HepG2 (cell line): ENCODE data around the gene MFSD2B. TPM values are rescaled to one million over a fixed set of nuclear protein-coding genes. Genes with fewer than 3 reads are reported as not detected.
A peak's percentile ranks its signal among the peaks of the same experiment; 100 is the strongest.

Experiments
- ATAC-seq: fragments of 200-7000 bp; cut with Tn5 transposase; 3 replicates; pipeline ENCODE4 v1.9.1; 2020; ENCODE audit warnings: mild to moderate bottlenecking, moderate library complexity
- Bru-seq: library from RNA; stranded (reverse); fragments of 400-500 nt; gene quantifications from one replicate; lab custom pipeline; 2021; lab: Mats Ljungman, UMichigan
- BruChase-seq, 2 experiments: library from RNA; stranded (reverse); fragments of 400-500 nt; gene quantifications; one replicate each; lab custom pipeline; 2021; lab: Mats Ljungman, UMichigan
- BruUV-seq: library from RNA; stranded (reverse); fragments of 400-500 nt; replicated peaks from 2 replicates; lab custom pipeline; 2021; lab: Mats Ljungman, UMichigan
- CTCF ChIA-PET: fragments of 300-600 bp; formaldehyde crosslinking; extraction: SDS; loops from one replicate; lab custom pipeline; 2021; ENCODE audit warnings: low total read pairs, inconsistent platforms, low intra/inter-chr PET ratio; lab: Yijun Ruan, JAX
- POLR2A ChIA-PET: fragments of 350-600 bp; sonication (Branson Sonifier 250); formaldehyde crosslinking; loops from one replicate; lab custom pipeline; 2020; ENCODE audit warnings: antibody characterized with exemption, inconsistent platforms; lab: Yijun Ruan, JAX
- DNase-seq: peaks from one replicate; pipeline ENCODE4 v3.0.0-alpha.2; 2015; ENCODE audit warnings: low spot score
- FAIRE-seq: peaks from 3 replicates; lab custom pipeline; 2011; peaks lifted over from hg19 to GRCh38; lab: Jason Lieb, UNC
- H2AFZ ChIP-seq: one replicate; pipeline ENCODE4 v1.6.1; 2011; ENCODE audit warnings: low read length, inconsistent platforms
- H3K27ac ChIP-seq: fragments of 300-600 bp; 3 replicates; pipeline ENCODE4 v1.8.0; 2011; ENCODE audit warnings: mixed run types, mild to moderate bottlenecking, mixed read lengths, low read length, inconsistent platforms; ENCODE audit not compliant: insufficient read depth; ENCODE audit errors: extremely low read length
- H3K27me3 ChIP-seq, 2 experiments: fragments of 200-600 bp in 1 of 2; 2 replicates in 1 of 2; 3 replicates in 1 of 2; pipeline versions ENCODE4 v1.6.0 to v1.8.0; 2011; ENCODE audit warnings: low read length in 2 of 2, mild to moderate bottlenecking in 2 of 2, moderate library complexity in 2 of 2, inconsistent platforms in 1 of 2; ENCODE audit not compliant: insufficient read depth in 2 of 2, control insufficient read depth in 1 of 2
- H3K36me3 ChIP-seq, 2 experiments: fragments of 200-600 bp in 1 of 2; replicated peaks in 1 of 2; 2 replicates in 1 of 2; 3 replicates in 1 of 2; pipeline versions ENCODE4 v1.5.1 to v1.8.0; 2011; ENCODE audit warnings: low read length in 2 of 2, inconsistent platforms in 1 of 2; ENCODE audit not compliant: insufficient read depth in 2 of 2, control insufficient read depth in 1 of 2
- H3K4me1 ChIP-seq: 2 replicates; pipeline ENCODE4 v1.5.1; 2012; ENCODE audit warnings: low read length, inconsistent platforms; ENCODE audit not compliant: insufficient read depth
- H3K4me2 ChIP-seq: 2 replicates; pipeline ENCODE4 v1.6.0; 2011; ENCODE audit warnings: low read depth, low read length, inconsistent platforms
- H3K4me3 ChIP-seq, 3 experiments: fragments of 200-600 bp in 1 of 3; sonication (generic), shearing (Covaris generic) in 1 of 3; replicated peaks in 1 of 3; 2 replicates each; pipeline ENCODE4 v1.5.1; 2011 to 2016; ENCODE audit warnings: low read length in 3 of 3, inconsistent platforms in 2 of 3, low read depth in 2 of 3, mild to moderate bottlenecking in 2 of 3, control low read depth in 1 of 3, mixed read lengths in 1 of 3; ENCODE audit not compliant: insufficient read depth in 1 of 3
- H3K79me2 ChIP-seq: one replicate; pipeline ENCODE4 v1.6.1; 2011; ENCODE audit warnings: low read length, inconsistent platforms; ENCODE audit not compliant: insufficient read depth
- H3K9ac ChIP-seq: 2 replicates; pipeline ENCODE4 v1.6.0; 2011; ENCODE audit warnings: mild to moderate bottlenecking, low read depth, low read length, inconsistent platforms; ENCODE audit not compliant: insufficient read depth
- H3K9me3 ChIP-seq: 2 replicates; pipeline ENCODE4 v1.5.1; 2012; ENCODE audit warnings: mild to moderate bottlenecking, low read length
- H4K20me1 ChIP-seq: 2 replicates; pipeline ENCODE4 v1.6.0; 2011; ENCODE audit warnings: inconsistent platforms, mild to moderate bottlenecking, low read length, moderate library complexity; ENCODE audit not compliant: insufficient read depth
- AGO2 ChIP-seq: fragments of 200-400 bp; formaldehyde crosslinking; optimal IDR thresholded peaks from 2 replicates; pipeline ENCODE3; 2017; ENCODE audit warnings: mild to moderate bottlenecking, low read depth, low read length, moderate library complexity
- ARNT ChIP-seq: fragments of 450-650 bp; IDR thresholded peaks from 2 replicates; pipeline ENCODE4 v1.6.1; 2017
- CEBPB ChIP-seq: IDR thresholded peaks from 2 replicates; pipeline ENCODE4 v1.6.1; 2011; ENCODE audit warnings: low read depth, low read length, improper control_type of control experiment, borderline replicate concordance
- GABPB1 ChIP-seq: IDR thresholded peaks from 2 replicates; pipeline ENCODE4 v1.6.1; 2016; ENCODE audit warnings: mild to moderate bottlenecking, missing genetic modification reagents, moderate library complexity, missing compliant biosample characterization
- KLF13 ChIP-seq: sonication (generic); formaldehyde crosslinking; IDR thresholded peaks from 2 replicates; pipeline ENCODE4 v1.4.0; 2020; ENCODE audit warnings: mild to moderate bottlenecking, missing genetic modification reagents
- PHF8 ChIP-seq: sonication (generic); formaldehyde crosslinking; IDR thresholded peaks from 2 replicates; pipeline ENCODE4 v1.5.0; 2020; ENCODE audit warnings: missing genetic modification reagents
- RBM39 ChIP-seq: fragments of 200-400 bp; formaldehyde crosslinking; IDR thresholded peaks from one replicate; pipeline ENCODE4 v1.6.1; 2018; ENCODE audit warnings: antibody characterized with exemption, mild to moderate bottlenecking, low read depth, low read length; ENCODE audit not compliant: poor library complexity, severe bottlenecking
- SP1 ChIP-seq, 2 experiments: fragments of 450-650 bp in 1 of 2; sonication (generic) in 1 of 2; formaldehyde crosslinking in 1 of 2; IDR thresholded peaks; 2 replicates each; pipeline versions ENCODE4 v1.4.0 to v1.6.1; 2016 to 2020; ENCODE audit warnings: missing genetic modification reagents in 1 of 2
- SSRP1 ChIP-seq: IDR thresholded peaks from 2 replicates; pipeline ENCODE4 v1.6.1; 2016; ENCODE audit warnings: control low read depth
- ZKSCAN8 ChIP-seq: IDR thresholded peaks from 2 replicates; pipeline ENCODE4 v1.6.1; 2016; ENCODE audit warnings: borderline replicate concordance, missing genetic modification reagents, missing compliant biosample characterization
- ZNF7 ChIP-seq: IDR thresholded peaks from 2 replicates; pipeline ENCODE4 v1.6.1; 2016; ENCODE audit warnings: missing biosample characterization, missing genetic modification reagents
- ZNF749 ChIP-seq: sonication (generic); formaldehyde crosslinking; IDR thresholded peaks from 2 replicates; pipeline ENCODE4 v1.8.0; 2022; ENCODE audit warnings: mild to moderate bottlenecking, missing genetic modification reagents, moderate library complexity, borderline replicate concordance
- ZNF777 ChIP-seq: sonication (generic); formaldehyde crosslinking; IDR thresholded peaks from 2 replicates; pipeline ENCODE4 v1.4.0; 2020; ENCODE audit warnings: missing genetic modification reagents
- WGBS: methylation state at CpG from one replicate; pipeline ENCODE4 v1.1.6; 2017; ENCODE audit warnings: low lambda C conversion rate; 5-methylcytosine and 5-hydroxymethylcytosine counted together
- in situ Hi-C: cut with HindIII; loops from 2 replicates; pipeline ENCODE4 v1.10.0; 2017; ENCODE audit warnings: low pct_unique_long_range_greater_than_20kb; ENCODE audit not compliant: extremely low pct_ligation_motif_present
- intact Hi-C: fragments of 100-400 bp; cut with micrococcal nuclease; formaldehyde crosslinking; loops from one replicate; pipeline ENCODE4 v1.10.0; 2022; ENCODE audit not compliant: unreplicated experiment
- long read RNA-seq, 2 experiments: library from RNA in 1 of 2; library from polyadenylated mRNA in 1 of 2; stranded (forward) in 1 of 2; unstranded in 1 of 2; transcript quantifications; one replicate each; pipeline ENCODE4 v2.0.0, GENCODE V29; 2019 to 2022
- polyA minus RNA-seq, 3 experiments: library from RNA; depleted of rRNA, polyadenylated mRNA; stranded (reverse); fragments of >200 nt; gene quantifications; 2 replicates each; pipeline ENCODE4 v1.2.3, GENCODE V29; 2011; ENCODE audit warnings: low replicate concordance in 1 of 3
- polyA plus RNA-seq, 8 experiments: library from polyadenylated mRNA; depleted of rRNA in 3 of 8; stranded (reverse) in 7 of 8; unstranded in 1 of 8; fragments of >200 nt; fragmentation: Illumina TruSeq in 4 of 8; extraction: Trizol in 4 of 8; gene quantifications; 2 replicates each; pipeline versions ENCODE4 v1.2.1 to v1.2.3, GENCODE V29; 2011 to 2016; ENCODE audit warnings: low read depth in 4 of 8, missing spikeins in 1 of 8, mixed read lengths in 1 of 8; ENCODE audit not compliant: insufficient read depth in 1 of 8
- total RNA-seq, 5 experiments: library from RNA; depleted of rRNA; stranded (reverse); fragments of >200 nt; fragmentation: Illumina TruSeq; extraction: Trizol; gene quantifications; 2 replicates each; pipeline ENCODE4 v1.2.3, GENCODE V29; 2016; ENCODE audit warnings: low read depth in 1 of 5

MFSD2B gene, protein sequence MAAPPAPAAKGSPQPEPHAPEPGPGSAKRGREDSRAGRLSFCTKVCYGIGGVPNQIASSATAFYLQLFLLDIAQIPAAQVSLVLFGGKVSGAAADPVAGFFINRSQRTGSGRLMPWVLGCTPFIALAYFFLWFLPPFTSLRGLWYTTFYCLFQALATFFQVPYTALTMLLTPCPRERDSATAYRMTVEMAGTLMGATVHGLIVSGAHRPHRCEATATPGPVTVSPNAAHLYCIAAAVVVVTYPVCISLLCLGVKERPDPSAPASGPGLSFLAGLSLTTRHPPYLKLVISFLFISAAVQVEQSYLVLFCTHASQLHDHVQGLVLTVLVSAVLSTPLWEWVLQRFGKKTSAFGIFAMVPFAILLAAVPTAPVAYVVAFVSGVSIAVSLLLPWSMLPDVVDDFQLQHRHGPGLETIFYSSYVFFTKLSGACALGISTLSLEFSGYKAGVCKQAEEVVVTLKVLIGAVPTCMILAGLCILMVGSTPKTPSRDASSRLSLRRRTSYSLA
- total RNA-seq (2016; rRNA removed; fragmentation: Illumina TruSeq; extraction: Trizol), result 0.48 and 0.93 TPM in 2 replicates
- total RNA-seq (2016; cell fraction: cytosol; rRNA removed; fragmentation: Illumina TruSeq; extraction: Trizol; ENCODE audit: low read depth), result 0.10 and 0.26 TPM in 2 replicates
- total RNA-seq (2016; cell fraction: insoluble cytoplasmic fraction; rRNA removed; fragmentation: Illumina TruSeq; extraction: Trizol), result 0.45 and 0.68 TPM in 2 replicates
- total RNA-seq (2016; cell fraction: membrane; rRNA removed; fragmentation: Illumina TruSeq; extraction: Trizol), result 0.59 and 1.2 TPM in 2 replicates
- total RNA-seq (2016; cell fraction: nucleus; rRNA removed; fragmentation: Illumina TruSeq; extraction: Trizol), result 0.38 and 0.53 TPM in 2 replicates
- polyA plus RNA-seq (2011; rRNA removed), result 0.07 and 0.21 TPM in 2 replicates
- 0.15 TPM in 1 of 2 replicates, not detected in the other for polyA plus RNA-seq (2011; cell fraction: cytosol; rRNA removed)
- 0.26 and 0.66 TPM in 2 replicates for polyA plus RNA-seq (2011; cell fraction: nucleus; rRNA removed)
- polyA plus RNA-seq (2012), result 0.05 and 0.19 TPM in 2 replicates
- 0.68 and 1.1 TPM in 2 replicates for polyA plus RNA-seq (2016; cell fraction: cytosol; fragmentation: Illumina TruSeq; extraction: Trizol; ENCODE audit: low read depth)
- 0.44 and 0.75 TPM in 2 replicates for polyA plus RNA-seq (2016; cell fraction: insoluble cytoplasmic fraction; fragmentation: Illumina TruSeq; extraction: Trizol; ENCODE audit: low read depth)
- 1.1 and 1.6 TPM in 2 replicates for polyA plus RNA-seq (2016; cell fraction: membrane; fragmentation: Illumina TruSeq; extraction: Trizol; ENCODE audit: low read depth)
- 1.1 TPM in 2 replicates for polyA plus RNA-seq (2016; cell fraction: nucleus; fragmentation: Illumina TruSeq; extraction: Trizol; ENCODE audit: insufficient read depth, low read depth)
- polyA minus RNA-seq (2011; rRNA and poly(A)+ RNA removed; ENCODE audit: low replicate concordance), result 0.16 and 1.1 TPM in 2 replicates
- not detected in 2 replicates for polyA minus RNA-seq (2011; cell fraction: cytosol; rRNA and poly(A)+ RNA removed)
- 0.52 and 0.87 TPM in 2 replicates for polyA minus RNA-seq (2011; cell fraction: nucleus; rRNA and poly(A)+ RNA removed)
- Bru-seq, nascent RNA, result percentile 38 among the genes with signal in this experiment
- percentile 44 among the genes with signal in this experiment for BruChase-seq, experiment 1, labeled RNA remaining after a 6-hour chase
- BruChase-seq, experiment 2, labeled RNA remaining after a 2-hour chase, result percentile 48 among the genes with signal in this experiment
- long read RNA-seq, experiment 1, partial matches to known transcripts, result 1 of 1 reads
- long read RNA-seq, experiment 1, other reads (novel, unspliced or antisense), result 0 of 1 reads
- long read RNA-seq, experiment 2, partial matches to known transcripts, result 2 of 2 reads
- long read RNA-seq, experiment 2, other reads (novel, unspliced or antisense), result 0 of 2 reads

DNA sequence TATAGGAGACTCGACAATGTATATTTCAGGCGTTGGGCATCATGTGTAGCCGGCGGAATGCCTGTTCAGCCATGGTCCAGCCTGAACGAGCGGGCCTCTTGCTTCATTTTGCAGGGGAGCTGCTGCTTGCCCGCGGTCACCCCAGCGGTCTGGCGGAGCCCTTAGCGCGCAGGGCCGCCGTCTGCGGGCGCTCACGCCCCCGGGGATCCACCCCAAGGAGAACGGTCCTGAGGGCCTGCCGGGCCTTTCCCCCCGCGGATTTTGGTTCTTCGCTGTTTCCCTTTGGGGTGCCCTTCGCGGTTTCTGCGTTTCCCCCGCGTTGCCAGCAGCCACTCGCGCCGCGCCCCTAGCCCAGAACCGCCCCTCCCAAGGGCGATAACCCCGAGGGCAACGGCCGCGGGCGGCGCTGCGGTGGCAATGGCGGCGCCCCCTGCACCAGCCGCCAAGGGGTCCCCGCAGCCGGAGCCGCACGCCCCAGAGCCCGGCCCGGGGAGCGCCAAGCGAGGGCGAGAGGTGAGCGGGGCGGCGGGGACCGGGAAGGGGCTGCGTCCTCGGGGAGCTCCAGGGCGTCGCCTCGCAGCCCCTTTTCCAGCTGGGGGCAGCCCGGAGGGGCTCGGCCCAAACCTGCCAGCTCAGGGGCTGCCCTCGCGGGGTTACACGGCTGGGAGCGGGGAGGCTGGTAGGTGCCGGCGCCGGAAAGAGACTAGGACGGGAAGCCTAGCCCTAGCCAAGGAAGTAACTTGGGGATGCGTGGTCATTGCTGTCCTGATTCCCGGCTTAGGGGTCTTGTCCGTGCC is at the start of gene MFSD2B:
TSS of gene MFSD2B (plus strand) at position 406 of the 797 bp plus-strand sequence. CDS start at position 418, 12 bp downstream.
- peak within 1 kb of the TSS; percentile 73 for H3K4me2 ChIP-seq
- no peak within 1 kb of the TSS for H3K27ac ChIP-seq
- ATAC-seq (peak; percentile 54), DNase-seq (no peak), FAIRE-seq (no peak)
- 75% methylated on average over 72 of the region's 75 CpGs for WGBS
- peaks cover 36% of the 10 kb centered on the region for H3K4me1 ChIP-seq
- H3K9ac ChIP-seq, result peak within 1 kb of the TSS; percentile 3; the same call in 1 of the 2 replicates
- intact Hi-C loops (no loop called here), in situ Hi-C loops (no loop called here)
- CTCF ChIA-PET, result interaction anchor here (0.7 kb wide), 1 partner anchor 168 kb away, joined by 3 read pairs; no protein-coding TSS in a partner anchor
- no peaks in the 10 kb centered on the region for H3K79me2 ChIP-seq
- no peak within 1 kb of the TSS for H2AFZ ChIP-seq
- no TSS peak for BruUV-seq
- H3K9me3 ChIP-seq, result no peaks in the 10 kb centered on the region
- peak within 1 kb of the TSS in 2 of 3 experiments; percentile 14 to 51; a peak in 2 of 6 replicates for H3K4me3 ChIP-seq
- H3K36me3 ChIP-seq, result no peaks in the 10 kb centered on the region
- POLR2A ChIA-PET, result interaction anchor here (2.3 kb wide), 1 partner anchor 38 kb away, joined by 7 read pairs; the partner anchor contains the start of gene WDCP
- no peaks in the 10 kb centered on the region for H4K20me1 ChIP-seq
- H3K27me3 ChIP-seq, result no peaks in the 10 kb centered on the region
- TF ChIP-seq SP1 (IDR thresholded peaks at IDR 0.05), result no peak
- TF ChIP-seq SP1 (CRISPR knock-in tag; IDR thresholded peaks at IDR 0.05), result no peak
- no peak for TF ChIP-seq ZKSCAN8 (CRISPR knock-in tag)
- TF ChIP-seq CEBPB, result peak; percentile 14; the same call in 1 of the 2 replicates
- TF ChIP-seq AGO2, result peak; percentile 24
- no peak for TF ChIP-seq KLF13
- TF ChIP-seq GABPB1 (CRISPR knock-in tag), result peak; percentile 17; the same call in 1 of the 2 replicates
- no peak for TF ChIP-seq ZNF749
- peak; percentile 24 for TF ChIP-seq RBM39
- no peak for TF ChIP-seq SSRP1 (CRISPR knock-in tag)
- no peak for TF ChIP-seq ZNF7 (CRISPR knock-in tag)
- TF ChIP-seq ZNF777 (CRISPR knock-in tag), result peak; percentile 29; the same call in 1 of the 2 replicates
- 0 out of 2 replicates have a peak, but pooled peaks have one; percentile 27 for TF ChIP-seq PHF8 (CRISPR knock-in tag)
- TF ChIP-seq ARNT, result no peak
